Measurements from ENCODE around the gene MAL.

MAL gene

GRCh38 chr2:95071856-95072255 lies 46.3 kb downstream of the MAL start:
- Histone ChIP-seq H3K9ac (ENCODE audit: low read depth, low read length) (no peak overlapping the region), H3K4me1 (ENCODE audit: control insufficient read depth, insufficient read depth, low read length) (no peaks in the 10 kb centered on the region), H3K27me3 (ENCODE audit: control insufficient read depth, insufficient read depth, low read length) (no peaks in the 10 kb centered on the region), H3K9me3 (ENCODE audit: control insufficient read depth, insufficient read depth, low read length) (no peaks in the 10 kb centered on the region), H3K36me3 (ENCODE audit: control insufficient read depth, insufficient read depth, low read length) (no peaks in the 10 kb centered on the region), H3K4me3 (ENCODE audit: low read depth, low read length) (no peak overlapping the region), H3K27ac (ENCODE audit: low read depth, low read length) (no peak overlapping the region)

GRCh38 chr2:95072424-95072823 lies 46.9 kb downstream of the MAL start:
- Histone ChIP-seq H3K4me1 (ENCODE audit: control insufficient read depth, insufficient read depth, low read length) (no peaks in the 10 kb centered on the region), H3K36me3 (ENCODE audit: control insufficient read depth, insufficient read depth, low read length) (no peaks in the 10 kb centered on the region), H3K4me3 (ENCODE audit: low read depth, low read length) (no peak overlapping the region), H3K9me3 (ENCODE audit: control insufficient read depth, insufficient read depth, low read length) (no peaks in the 10 kb centered on the region), H3K27ac (ENCODE audit: low read depth, low read length) (no peak overlapping the region), H3K27me3 (ENCODE audit: control insufficient read depth, insufficient read depth, low read length) (peaks cover 3% of the 10 kb centered on the region; the same call in 1 of the 2 replicates), H3K9ac (ENCODE audit: low read depth, low read length) (no peak overlapping the region)

DNA sequence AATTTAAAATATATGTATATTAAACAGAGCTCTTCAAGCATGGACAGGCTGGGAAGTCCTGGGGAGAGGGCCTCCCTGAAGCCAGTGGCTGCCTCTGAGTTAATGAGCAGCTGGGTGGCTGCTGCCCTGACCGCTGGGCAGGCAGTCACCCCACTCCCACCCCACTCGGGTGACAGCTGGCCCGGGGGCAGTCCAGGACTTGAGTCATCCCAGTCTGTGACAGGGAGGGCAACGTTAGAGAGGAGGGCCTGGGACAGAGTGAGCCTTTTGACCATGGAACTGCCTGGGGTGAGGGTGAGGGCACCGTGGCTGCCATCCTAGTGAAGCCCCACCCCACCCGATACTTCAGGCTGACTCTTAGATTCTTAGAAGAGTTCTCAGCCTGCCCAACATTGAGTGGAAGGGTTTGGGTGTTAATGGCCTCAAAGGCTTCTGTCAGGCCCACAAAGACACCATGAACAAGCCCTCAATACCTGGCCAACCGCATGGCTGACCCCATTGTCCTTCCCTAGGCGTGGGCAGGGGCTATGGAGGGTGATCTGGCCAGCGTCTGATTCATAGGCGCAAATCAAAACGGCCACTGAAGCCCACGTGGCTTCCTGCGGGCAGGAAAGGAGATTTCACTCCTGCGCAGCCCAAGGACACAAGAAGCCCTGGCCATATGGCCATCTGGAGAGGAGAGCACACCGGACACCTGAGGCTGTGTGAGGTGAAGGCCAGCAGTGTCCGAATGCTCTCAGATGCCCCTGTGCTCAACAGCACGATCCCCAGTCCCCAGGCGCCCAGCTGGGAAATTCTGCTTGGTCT lies 48.6 kb downstream of the MAL start:
- H3K27me3 ChIP-seq (ENCODE audit: control insufficient read depth, insufficient read depth, low read length), result peaks cover 3% of the 10 kb centered on the region; the same call in 1 of the 2 replicates
- H3K27ac ChIP-seq (ENCODE audit: low read depth, low read length), result no peak overlapping the region
- no peaks in the 10 kb centered on the region for H3K36me3 ChIP-seq (ENCODE audit: control insufficient read depth, insufficient read depth, low read length)
- H3K4me3 ChIP-seq (ENCODE audit: low read depth, low read length), result no peak overlapping the region
- H3K9me3 ChIP-seq (ENCODE audit: control insufficient read depth, insufficient read depth, low read length), result no peaks in the 10 kb centered on the region
- peaks cover 2% of the 10 kb centered on the region; the same call in 1 of the 2 replicates for H3K4me1 ChIP-seq (ENCODE audit: control insufficient read depth, insufficient read depth, low read length)
- no peak overlapping the region for H3K9ac ChIP-seq (ENCODE audit: low read depth, low read length)

- no peak overlapping the region for H3K9ac ChIP-seq (ENCODE audit: low read depth, low read length)
- H3K36me3 ChIP-seq (ENCODE audit: control insufficient read depth, insufficient read depth, low read length), result no peaks in the 10 kb centered on the region
- no peak overlapping the region for H3K4me3 ChIP-seq (ENCODE audit: low read depth, low read length)
- peaks cover 3% of the 10 kb centered on the region; the same call in 1 of the 2 replicates for H3K4me1 ChIP-seq (ENCODE audit: control insufficient read depth, insufficient read depth, low read length)
- H3K27ac ChIP-seq (ENCODE audit: low read depth, low read length), result no peak overlapping the region
- peaks cover 3% of the 10 kb centered on the region; the same call in 1 of the 2 replicates for H3K27me3 ChIP-seq (ENCODE audit: control insufficient read depth, insufficient read depth, low read length)
- H3K9me3 ChIP-seq (ENCODE audit: control insufficient read depth, insufficient read depth, low read length), result no peaks in the 10 kb centered on the region
These were observed 49.3 kb downstream of the MAL start for GRCh38 chr2:95074663-95075439.

- Histone ChIP-seq H3K4me1 (ENCODE audit: control insufficient read depth, insufficient read depth, low read length) (peaks cover 3% of the 10 kb centered on the region; the same call in 1 of the 2 replicates), H3K9ac (ENCODE audit: low read depth, low read length) (no peak overlapping the region), H3K36me3 (ENCODE audit: control insufficient read depth, insufficient read depth, low read length) (no peaks in the 10 kb centered on the region), H3K27ac (ENCODE audit: low read depth, low read length) (no peak overlapping the region), H3K4me3 (ENCODE audit: low read depth, low read length) (no peak overlapping the region), H3K9me3 (ENCODE audit: control insufficient read depth, insufficient read depth, low read length) (no peaks in the 10 kb centered on the region), H3K27me3 (ENCODE audit: control insufficient read depth, insufficient read depth, low read length) (peaks cover 3% of the 10 kb centered on the region; the same call in 1 of the 2 replicates)
These were observed 50.1 kb downstream of the MAL start for GRCh38 chr2:95075440-95076132.

- Histone ChIP-seq H3K4me3 (ENCODE audit: low read depth, low read length) (peak overlapping the region; percentile 68), H3K9me3 (ENCODE audit: control insufficient read depth, insufficient read depth, low read length) (no peaks in the 10 kb centered on the region), H3K27ac (ENCODE audit: low read depth, low read length) (no peak overlapping the region), H3K4me1 (ENCODE audit: control insufficient read depth, insufficient read depth, low read length) (peaks cover 3% of the 10 kb centered on the region; the same call in 1 of the 2 replicates), H3K9ac (ENCODE audit: low read depth, low read length) (peak overlapping the region; percentile 15; the same call in 1 of the 2 replicates), H3K36me3 (ENCODE audit: control insufficient read depth, insufficient read depth, low read length) (no peaks in the 10 kb centered on the region), H3K27me3 (ENCODE audit: control insufficient read depth, insufficient read depth, low read length) (peaks cover 3% of the 10 kb centered on the region; the same call in 1 of the 2 replicates)
These were observed 51.4 kb downstream of the MAL start for GRCh38 chr2:95076705-95077529.

- H3K4me1 ChIP-seq (ENCODE audit: control insufficient read depth, insufficient read depth, low read length), result peaks cover 3% of the 10 kb centered on the region; the same call in 1 of the 2 replicates
- no peak overlapping the region for H3K9ac ChIP-seq (ENCODE audit: low read depth, low read length)
- no peak overlapping the region for H3K4me3 ChIP-seq (ENCODE audit: low read depth, low read length)
- no peaks in the 10 kb centered on the region for H3K9me3 ChIP-seq (ENCODE audit: control insufficient read depth, insufficient read depth, low read length)
- no peak overlapping the region for H3K27ac ChIP-seq (ENCODE audit: low read depth, low read length)
- peaks cover 3% of the 10 kb centered on the region; the same call in 1 of the 2 replicates for H3K27me3 ChIP-seq (ENCODE audit: control insufficient read depth, insufficient read depth, low read length)
- H3K36me3 ChIP-seq (ENCODE audit: control insufficient read depth, insufficient read depth, low read length), result no peaks in the 10 kb centered on the region
These were observed 52.0 kb downstream of the MAL start for GRCh38 chr2:95077530-95077825.

GRCh38 chr2:95077861-95078603 lies 52.5 kb downstream of the MAL start:
- H3K9me3 ChIP-seq (ENCODE audit: control insufficient read depth, insufficient read depth, low read length), result no peaks in the 10 kb centered on the region
- peaks cover 3% of the 10 kb centered on the region; the same call in 1 of the 2 replicates for H3K27me3 ChIP-seq (ENCODE audit: control insufficient read depth, insufficient read depth, low read length)
- H3K36me3 ChIP-seq (ENCODE audit: control insufficient read depth, insufficient read depth, low read length), result no peaks in the 10 kb centered on the region
- H3K4me3 ChIP-seq (ENCODE audit: low read depth, low read length), result no peak overlapping the region
- peaks cover 3% of the 10 kb centered on the region; the same call in 1 of the 2 replicates for H3K4me1 ChIP-seq (ENCODE audit: control insufficient read depth, insufficient read depth, low read length)
- no peak overlapping the region for H3K9ac ChIP-seq (ENCODE audit: low read depth, low read length)
- H3K27ac ChIP-seq (ENCODE audit: low read depth, low read length), result no peak overlapping the region

DNA sequence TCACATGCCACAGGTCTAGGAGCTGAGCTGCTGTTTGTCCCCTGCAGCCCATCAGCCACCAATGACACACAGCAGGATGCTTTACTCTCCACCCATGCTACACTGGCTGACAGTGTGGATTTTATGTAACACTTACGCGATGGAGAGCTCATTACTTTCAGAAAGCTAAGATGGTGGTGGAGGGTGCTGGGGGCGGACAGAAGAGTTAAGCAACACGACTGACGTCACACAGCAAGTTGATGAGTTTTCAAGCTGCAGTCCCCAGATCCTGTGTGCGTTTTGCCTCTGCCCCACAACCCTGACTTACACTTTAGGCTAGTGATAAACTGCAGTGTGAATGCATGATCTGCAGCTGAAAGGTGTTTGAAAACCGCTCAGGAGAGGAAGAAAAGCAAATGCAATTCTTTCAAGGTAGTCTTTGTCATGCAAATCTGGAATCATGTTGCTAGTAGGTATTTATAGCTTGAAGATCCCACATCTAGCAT lies 53.7 kb downstream of the MAL start:
- Histone ChIP-seq H3K4me1 (ENCODE audit: control insufficient read depth, insufficient read depth, low read length) (peaks cover 3% of the 10 kb centered on the region; the same call in 1 of the 2 replicates), H3K9me3 (ENCODE audit: control insufficient read depth, insufficient read depth, low read length) (no peaks in the 10 kb centered on the region), H3K27me3 (ENCODE audit: control insufficient read depth, insufficient read depth, low read length) (peaks cover 3% of the 10 kb centered on the region; the same call in 1 of the 2 replicates), H3K9ac (ENCODE audit: low read depth, low read length) (no peak overlapping the region), H3K4me3 (ENCODE audit: low read depth, low read length) (0 out of 2 replicates have a peak overlapping the region, but pooled peaks have one; percentile 1), H3K27ac (ENCODE audit: low read depth, low read length) (peak overlapping the region; percentile 65), H3K36me3 (ENCODE audit: control insufficient read depth, insufficient read depth, low read length) (no peaks in the 10 kb centered on the region)
